Activated CD8-positive, alpha-beta T cell treated with anti-CD3 and anti-CD28 coated beads, Interleukin-2, amount 10 ng/mL, durations not matched to agents 7 days and 5 days (primary cell): Measurements from ENCODE around the gene LDB2. TPM values are rescaled to one million over a fixed set of nuclear protein-coding genes. Genes with fewer than 3 reads are reported as not detected.

Experiments
- ATAC-seq: fragments of 150-1000 bp; cut with Tn5 transposase; one replicate; pipeline ENCODE4 v1.10.0; 2021; ENCODE audit warnings: moderate library complexity
- CTCF ChIA-PET: fragments of 350-600 bp; sonication (Branson Sonifier 250); formaldehyde crosslinking; loops from one replicate; lab custom pipeline; 2021; ENCODE audit warnings: antibody characterized with exemption; lab: Charles Lee
- POLR2A ChIA-PET: fragments of 350-600 bp; sonication (Branson Sonifier 250); formaldehyde crosslinking; loops from one replicate; lab custom pipeline; 2021; ENCODE audit warnings: antibody characterized with exemption; lab: Charles Lee
- DNase-seq: peaks from one replicate; pipeline ENCODE4 v3.0.0-alpha.2; 2020
- H3K27ac Mint-ChIP-seq: one replicate; pipeline ENCODE4 v1.8.0; 2021; ENCODE audit warnings: mild to moderate bottlenecking, mixed read lengths
- H3K27me3 Mint-ChIP-seq: one replicate; pipeline ENCODE4 v1.8.0; 2021; ENCODE audit warnings: low read depth, mixed read lengths
- H3K36me3 Mint-ChIP-seq: one replicate; pipeline ENCODE4 v1.8.0; 2021; ENCODE audit warnings: low read depth, mixed read lengths
- H3K4me1 Mint-ChIP-seq: one replicate; pipeline ENCODE4 v1.8.0; 2021; ENCODE audit warnings: low read depth, mixed read lengths
- H3K4me3 Mint-ChIP-seq: one replicate; pipeline ENCODE4 v1.8.0; 2021; ENCODE audit warnings: mild to moderate bottlenecking, mixed read lengths
- H3K9me3 Mint-ChIP-seq: one replicate; pipeline ENCODE4 v1.8.0; 2022; ENCODE audit warnings: mixed read lengths; ENCODE audit not compliant: insufficient read depth
- total RNA-seq, 2 experiments: library from RNA; stranded (reverse); gene quantifications; one replicate each; pipeline ENCODE4 v1.2.3, GENCODE V29; 2021

The LDB2 gene
- total RNA-seq, 2 experiments from 2014 or later = not detected

GRCh38 chr4:16684935-16685334 lies 213.5 kb downstream of the LDB2 start:
- Mint-ChIP-seq H3K4me1 (no peaks in the 10 kb centered on the region), H3K27me3 (no peaks in the 10 kb centered on the region), H3K27ac (no peak overlapping the region), H3K9me3 (no peaks in the 10 kb centered on the region), H3K36me3 (no peaks in the 10 kb centered on the region), H3K4me3 (no peak overlapping the region)
- DNase-seq (no peak), ATAC-seq (no peak)
- CTCF ChIA-PET = no interaction called here
- POLR2A ChIA-PET = no interaction called here

- POLR2A ChIA-PET = no interaction called here
- Mint-ChIP-seq H3K27me3 (no peaks in the 10 kb centered on the region), H3K27ac (no peak overlapping the region), H3K4me1 (no peaks in the 10 kb centered on the region), H3K9me3 (no peaks in the 10 kb centered on the region), H3K4me3 (no peak overlapping the region), H3K36me3 (no peaks in the 10 kb centered on the region)
- DNase-seq = no peak
- CTCF ChIA-PET = no interaction called here
- ATAC-seq = no peak
Measured at GRCh38 chr4:16684097-16684496, 214.3 kb downstream of the LDB2 start.

GRCh38 chr4:16682975-16683374 lies 215.5 kb downstream of the LDB2 start:
- CTCF ChIA-PET = no interaction called here
- no peaks in the 10 kb centered on the region for H3K9me3 Mint-ChIP-seq
- H3K27me3 Mint-ChIP-seq = no peaks in the 10 kb centered on the region
- POLR2A ChIA-PET = no interaction called here
- DNase-seq (no peak), ATAC-seq (no peak)
- no peak overlapping the region for H3K4me3 Mint-ChIP-seq
- H3K36me3 Mint-ChIP-seq = no peaks in the 10 kb centered on the region
- no peak overlapping the region for H3K27ac Mint-ChIP-seq
- no peaks in the 10 kb centered on the region for H3K4me1 Mint-ChIP-seq

DNA sequence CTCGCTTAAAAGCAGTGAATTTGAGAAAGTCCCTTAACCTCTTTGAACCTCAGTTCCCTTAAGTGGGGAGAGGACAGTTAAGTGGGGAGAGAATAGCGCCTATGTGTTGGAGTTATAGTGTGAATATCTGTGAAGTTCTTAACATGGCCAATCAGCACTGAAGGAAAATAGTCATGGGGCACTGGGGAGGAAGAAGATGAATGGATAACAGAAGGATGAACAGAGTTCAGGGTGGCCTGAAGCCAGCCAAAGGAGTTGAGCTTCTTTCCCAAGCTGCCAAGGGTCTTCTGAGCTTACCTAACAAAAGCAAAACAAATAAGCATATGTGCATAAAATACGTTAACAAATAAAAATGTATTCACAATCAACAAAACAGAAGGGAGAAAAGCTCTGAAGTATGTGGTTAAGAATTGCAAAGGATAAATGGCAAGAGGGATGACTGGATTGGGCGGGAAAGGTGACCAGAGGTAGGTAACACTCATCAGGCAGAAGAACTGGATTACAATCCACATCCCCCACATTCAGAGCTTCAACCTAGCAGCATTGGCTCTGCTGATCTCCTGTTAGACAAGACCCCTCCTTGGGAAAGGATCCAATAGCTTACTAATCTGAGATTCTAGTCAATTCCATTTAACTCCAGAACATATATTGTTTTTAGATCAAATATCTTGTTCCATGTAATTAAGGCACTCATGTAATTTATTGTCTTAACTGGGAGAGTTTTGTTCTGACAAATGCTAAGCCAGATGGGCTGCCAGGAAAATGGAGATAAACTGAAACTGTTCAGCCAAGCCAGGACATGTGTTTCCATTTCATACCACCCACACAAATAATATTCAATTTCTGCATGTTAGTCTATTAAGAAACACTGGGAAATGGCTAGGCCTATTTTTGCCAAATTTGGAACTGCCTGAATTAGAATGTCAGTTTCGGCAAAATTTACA lies 221.2 kb downstream of the LDB2 start:
- ChIA-PET CTCF (no interaction called here), POLR2A (no interaction called here)
- no peak for ATAC-seq
- Mint-ChIP-seq H3K4me3 (no peak overlapping the region), H3K27ac (no peak overlapping the region), H3K27me3 (no peaks in the 10 kb centered on the region), H3K36me3 (no peaks in the 10 kb centered on the region), H3K4me1 (no peaks in the 10 kb centered on the region), H3K9me3 (no peaks in the 10 kb centered on the region)
- no peak for DNase-seq

DNA sequence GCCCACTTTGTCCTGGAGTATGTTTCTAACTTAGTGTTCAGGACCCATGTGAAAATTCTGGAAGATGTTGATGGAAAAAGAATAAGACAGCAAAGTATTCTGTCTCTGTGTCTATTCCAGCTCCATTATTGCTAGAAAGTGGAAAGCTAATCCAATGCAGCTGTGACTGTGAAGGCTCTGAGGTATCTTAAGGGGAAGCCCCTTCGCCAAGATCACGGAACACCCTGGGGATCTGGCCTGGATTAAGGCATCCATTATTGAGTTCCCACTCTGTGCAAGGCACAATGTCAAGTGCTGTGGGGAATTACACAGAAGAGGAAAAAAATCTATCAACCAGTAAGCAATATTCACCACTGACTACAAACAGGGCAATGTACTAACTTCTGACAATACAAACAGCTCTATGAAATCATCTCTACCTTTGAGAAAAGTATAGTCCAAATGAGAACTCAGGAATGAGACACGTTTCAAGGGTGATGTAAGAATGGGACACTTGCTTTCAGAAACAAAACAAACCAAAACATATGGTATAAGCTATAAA lies 222.1 kb downstream of the LDB2 start:
- ChIA-PET POLR2A (no interaction called here), CTCF (no interaction called here)
- Mint-ChIP-seq H3K36me3 (no peaks in the 10 kb centered on the region), H3K27me3 (no peaks in the 10 kb centered on the region), H3K4me1 (no peaks in the 10 kb centered on the region), H3K27ac (no peak overlapping the region), H3K9me3 (no peaks in the 10 kb centered on the region), H3K4me3 (no peak overlapping the region)
- DNase-seq (no peak), ATAC-seq (no peak)

DNA sequence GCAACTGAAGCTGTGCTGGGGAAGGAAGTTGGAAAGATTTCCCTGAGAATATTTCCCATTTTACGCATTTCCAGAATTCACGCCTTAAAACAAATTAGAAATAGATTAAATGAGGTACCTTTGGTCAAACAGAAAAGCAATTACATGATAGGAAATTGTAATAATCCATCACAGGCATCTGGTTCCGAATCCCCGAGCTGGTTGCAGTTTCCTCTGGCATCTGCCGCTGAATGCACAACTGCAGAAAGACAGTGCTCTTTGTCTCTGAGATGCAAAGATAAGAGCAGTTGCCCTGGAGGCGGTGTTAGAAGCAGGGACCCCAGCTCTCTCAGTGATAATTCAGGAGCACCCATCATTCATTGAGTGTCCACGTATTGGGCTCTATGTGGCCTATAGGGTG lies 224.4 kb downstream of the LDB2 start:
- POLR2A ChIA-PET = no interaction called here
- Mint-ChIP-seq H3K36me3 (no peaks in the 10 kb centered on the region), H3K27me3 (no peaks in the 10 kb centered on the region), H3K27ac (no peak overlapping the region), H3K4me1 (no peaks in the 10 kb centered on the region), H3K9me3 (no peaks in the 10 kb centered on the region), H3K4me3 (no peak overlapping the region)
- CTCF ChIA-PET = no interaction called here
- ATAC-seq = no peak
- no peak for DNase-seq

DNA sequence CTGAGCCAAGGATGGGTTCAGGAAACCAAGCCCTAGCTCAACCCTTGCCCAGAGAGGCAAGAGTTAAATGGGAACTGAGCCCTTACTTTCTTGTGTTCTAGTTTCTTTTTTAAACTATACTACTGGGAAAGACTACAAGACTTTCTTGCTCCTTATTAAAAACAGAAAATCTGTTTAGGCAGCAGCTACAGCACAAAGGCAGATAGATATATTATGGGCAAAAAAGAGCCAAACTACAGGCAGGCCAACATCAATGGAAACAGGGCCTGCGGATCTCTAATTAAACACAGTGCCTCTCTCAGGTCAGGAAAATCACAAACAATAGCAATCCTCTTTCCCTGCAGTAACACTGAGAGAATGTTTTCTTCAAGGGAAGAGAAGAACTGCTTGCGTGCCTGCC lies 226.0 kb downstream of the LDB2 start:
- POLR2A ChIA-PET = no interaction called here
- Mint-ChIP-seq H3K4me1 (no peaks in the 10 kb centered on the region), H3K36me3 (no peaks in the 10 kb centered on the region), H3K9me3 (no peaks in the 10 kb centered on the region), H3K27ac (no peak overlapping the region), H3K27me3 (no peaks in the 10 kb centered on the region), H3K4me3 (no peak overlapping the region)
- DNase-seq = no peak
- no peak for ATAC-seq
- CTCF ChIA-PET = no interaction called here

DNA sequence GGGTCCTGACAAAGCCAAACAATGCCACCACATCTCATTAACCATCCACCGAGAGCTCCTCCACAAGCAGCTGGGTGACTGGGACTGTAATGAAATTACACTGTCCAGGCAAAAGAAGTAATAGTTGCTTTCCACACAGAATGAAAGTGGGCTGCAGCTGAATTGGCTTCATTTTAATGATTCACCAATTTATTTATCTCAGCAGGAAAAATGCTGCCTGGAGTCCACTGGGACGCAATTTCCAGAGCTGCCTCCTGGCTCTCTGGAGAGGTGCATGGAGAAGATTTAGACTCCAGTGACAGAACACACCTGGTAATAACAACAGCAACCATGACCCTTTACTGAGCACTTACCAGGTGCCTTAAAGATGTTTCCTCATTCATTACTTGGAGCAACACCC lies 226.7 kb downstream of the LDB2 start:
- H3K9me3 Mint-ChIP-seq = no peaks in the 10 kb centered on the region
- CTCF ChIA-PET = no interaction called here
- no peaks in the 10 kb centered on the region for H3K4me1 Mint-ChIP-seq
- DNase-seq (no peak), ATAC-seq (no peak)
- no peak overlapping the region for H3K4me3 Mint-ChIP-seq
- POLR2A ChIA-PET = no interaction called here
- no peaks in the 10 kb centered on the region for H3K27me3 Mint-ChIP-seq
- no peaks in the 10 kb centered on the region for H3K36me3 Mint-ChIP-seq
- H3K27ac Mint-ChIP-seq = no peak overlapping the region

- H3K9me3 Mint-ChIP-seq = no peaks in the 10 kb centered on the region
- no peak overlapping the region for H3K4me3 Mint-ChIP-seq
- H3K36me3 Mint-ChIP-seq = no peaks in the 10 kb centered on the region
- H3K4me1 Mint-ChIP-seq = no peaks in the 10 kb centered on the region
- ChIA-PET CTCF (no interaction called here), POLR2A (no interaction called here)
- H3K27me3 Mint-ChIP-seq = no peaks in the 10 kb centered on the region
- DNase-seq (no peak), ATAC-seq (no peak)
- H3K27ac Mint-ChIP-seq = no peak overlapping the region
Measured at GRCh38 chr4:16670727-16671126, 227.7 kb downstream of the LDB2 start.

DNA sequence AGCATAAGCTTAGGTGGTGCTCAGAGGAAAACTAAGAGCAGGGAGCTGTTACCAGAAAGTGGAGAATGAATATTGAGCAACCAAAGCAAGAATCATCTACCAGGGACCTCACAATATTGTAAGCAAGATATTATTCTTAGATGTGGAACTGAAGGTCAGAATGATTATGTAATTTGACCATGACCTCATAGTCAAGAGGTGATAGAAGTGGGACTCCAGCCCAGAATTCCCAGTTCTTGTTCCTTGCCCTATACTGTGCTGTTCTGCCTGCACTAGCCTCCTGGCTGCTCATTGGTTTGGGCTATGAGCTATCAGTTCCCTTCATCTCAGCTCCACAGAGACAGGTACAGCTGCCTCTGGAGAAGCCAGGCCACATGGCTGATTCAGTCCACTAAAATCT lies 229.4 kb downstream of the LDB2 start:
- CTCF ChIA-PET = no interaction called here
- Mint-ChIP-seq H3K4me3 (no peak overlapping the region), H3K36me3 (no peaks in the 10 kb centered on the region), H3K9me3 (no peaks in the 10 kb centered on the region), H3K27me3 (no peaks in the 10 kb centered on the region), H3K27ac (no peak overlapping the region), H3K4me1 (no peaks in the 10 kb centered on the region)
- ATAC-seq = no peak
- no peak for DNase-seq
- POLR2A ChIA-PET = no interaction called here

- H3K4me1 Mint-ChIP-seq = no peaks in the 10 kb centered on the region
- ATAC-seq (no peak), DNase-seq (no peak)
- H3K9me3 Mint-ChIP-seq = no peaks in the 10 kb centered on the region
- no peak overlapping the region for H3K4me3 Mint-ChIP-seq
- no peaks in the 10 kb centered on the region for H3K36me3 Mint-ChIP-seq
- CTCF ChIA-PET = no interaction called here
- POLR2A ChIA-PET = no interaction called here
- no peak overlapping the region for H3K27ac Mint-ChIP-seq
- H3K27me3 Mint-ChIP-seq = no peaks in the 10 kb centered on the region
Measured at GRCh38 chr4:16668488-16668887, 230.0 kb downstream of the LDB2 start.

DNA sequence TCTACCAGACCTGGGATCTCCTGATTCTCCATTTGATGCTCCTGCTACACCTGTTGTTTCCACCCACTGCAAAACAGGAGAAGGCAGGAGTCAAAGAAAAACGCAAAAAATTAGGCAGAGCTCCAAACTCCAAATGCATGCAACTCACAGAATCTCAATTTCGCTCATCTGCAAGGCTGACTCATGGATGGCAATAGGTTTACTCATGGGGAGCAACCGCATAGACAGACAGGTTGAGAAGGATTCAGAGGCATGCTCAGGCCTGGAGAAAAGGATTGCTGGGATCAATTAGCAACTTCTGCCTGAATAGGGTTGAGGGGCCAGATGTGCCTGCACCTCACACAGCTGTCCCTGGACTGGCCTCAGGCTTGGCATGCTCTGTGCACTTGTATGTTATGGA lies 231.0 kb downstream of the LDB2 start:
- DNase-seq (no peak), ATAC-seq (no peak)
- Mint-ChIP-seq H3K4me1 (no peaks in the 10 kb centered on the region), H3K9me3 (no peaks in the 10 kb centered on the region), H3K27ac (no peak overlapping the region), H3K27me3 (no peaks in the 10 kb centered on the region), H3K36me3 (no peaks in the 10 kb centered on the region), H3K4me3 (no peak overlapping the region)
- ChIA-PET POLR2A (no interaction called here), CTCF (no interaction called here)
